ENCODE results near the gene PCGF1. TPM values are rescaled to one million over a fixed set of nuclear protein-coding genes. Genes with fewer than 3 reads are reported as not detected.
A peak's percentile ranks its signal among the peaks of the same experiment; 100 is the strongest.

The PCGF1 gene
- total and polyA plus RNA-seq, 2 of the 13 experiments (the other 11 are each of a cell fraction or from before 2014, with no cell fraction given) = 20.4 to 22.6 TPM

GRCh38 chr2:74530239-74531187 is 23.0 kb upstream of the PCGF1 start (continued):
- TF ChIP-seq HNF1A (IDR thresholded peaks at IDR 0.05; ENCODE audit: low read depth) = no peak
- TF ChIP-seq HNF1A (CRISPR knock-in tag; IDR thresholded peaks at IDR 0.05; ENCODE audit: borderline replicate concordance) = no peak
- 0 out of 2 replicates have a peak, but pooled peaks have one; percentile 50 for TF ChIP-seq ZNF672 (CRISPR knock-in tag; IDR thresholded peaks at IDR 0.05)
- TF ChIP-seq SNAPC2 (CRISPR knock-in tag; IDR thresholded peaks at IDR 0.05) = no peak
- TF ChIP-seq TAF15 (IDR thresholded peaks at IDR 0.05; ENCODE audit: low read depth, low read length, poor library complexity, severe bottlenecking) = peak; percentile 12
- peak; percentile 2; the same call in 1 of the 2 replicates for TF ChIP-seq PAX8 (CRISPR knock-in tag; IDR thresholded peaks at IDR 0.05; ENCODE audit: borderline replicate concordance)
- no peak for TF ChIP-seq GABPB1 (CRISPR knock-in tag; IDR thresholded peaks at IDR 0.05)
- 0 out of 2 replicates have a peak, but pooled peaks have one; percentile 39 for TF ChIP-seq ZKSCAN5 (CRISPR knock-in tag; IDR thresholded peaks at IDR 0.05)
- TF ChIP-seq NFE2L1 (CRISPR knock-in tag; IDR thresholded peaks at IDR 0.05; ENCODE audit: borderline replicate concordance) = no peak
- 0 out of 2 replicates have a peak, but pooled peaks have one; percentile 36 for TF ChIP-seq HES4 (CRISPR knock-in tag; IDR thresholded peaks at IDR 0.05; ENCODE audit: borderline replicate concordance)
- no peak for TF ChIP-seq ATF1 (CRISPR knock-in tag; IDR thresholded peaks at IDR 0.05)
- TF ChIP-seq MIXL1 (CRISPR knock-in tag; IDR thresholded peaks at IDR 0.05) = no peak
- TF ChIP-seq NFYC (CRISPR knock-in tag; IDR thresholded peaks at IDR 0.05) = no peak
- TF ChIP-seq SNAPC5 (CRISPR knock-in tag; IDR thresholded peaks at IDR 0.05; ENCODE audit: borderline replicate concordance) = 0 out of 2 replicates have a peak, but pooled peaks have one; percentile 1
- peak; percentile 52; the same call in 1 of the 2 replicates for TF ChIP-seq MTA1 (CRISPR knock-in tag; IDR thresholded peaks at IDR 0.05; ENCODE audit: borderline replicate concordance)
- TF ChIP-seq MXD1 (CRISPR knock-in tag; IDR thresholded peaks at IDR 0.05) = no peak
- no peak for TF ChIP-seq ZHX2 (IDR thresholded peaks at IDR 0.05; ENCODE audit: low read depth)
- TF ChIP-seq ZHX2 (CRISPR knock-in tag; IDR thresholded peaks at IDR 0.05; ENCODE audit: borderline replicate concordance) = no peak
